ENCODE data around the gene TNNT3.

GRCh38 chr11:1920128-1920908 is 815 bp downstream of the TNNT3 start:
- TF ChIP-seq RAD21 (IDR thresholded peaks at IDR 0.05; ENCODE audit: low read depth) (no peak), EP300 (IDR thresholded peaks at IDR 0.05; ENCODE audit: borderline replicate concordance) (no peak), CEBPB (IDR thresholded peaks at IDR 0.05) (no peak), TCF12 (IDR thresholded peaks at IDR 0.05; ENCODE audit: low read depth) (no peak), EGR1 (IDR thresholded peaks at IDR 0.05) (no peak), YY1 (IDR thresholded peaks at IDR 0.05; ENCODE audit: low read depth) (no peak)
- TF ChIP-seq, protein P1, sequence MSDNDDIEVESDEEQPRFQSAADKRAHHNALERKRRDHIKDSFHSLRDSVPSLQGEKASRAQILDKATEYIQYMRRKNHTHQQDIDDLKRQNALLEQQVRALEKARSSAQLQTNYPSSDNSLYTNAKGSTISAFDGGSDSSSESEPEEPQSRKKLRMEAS (IDR thresholded peaks at IDR 0.05), result no peak
- TF ChIP-seq, protein P2, sequence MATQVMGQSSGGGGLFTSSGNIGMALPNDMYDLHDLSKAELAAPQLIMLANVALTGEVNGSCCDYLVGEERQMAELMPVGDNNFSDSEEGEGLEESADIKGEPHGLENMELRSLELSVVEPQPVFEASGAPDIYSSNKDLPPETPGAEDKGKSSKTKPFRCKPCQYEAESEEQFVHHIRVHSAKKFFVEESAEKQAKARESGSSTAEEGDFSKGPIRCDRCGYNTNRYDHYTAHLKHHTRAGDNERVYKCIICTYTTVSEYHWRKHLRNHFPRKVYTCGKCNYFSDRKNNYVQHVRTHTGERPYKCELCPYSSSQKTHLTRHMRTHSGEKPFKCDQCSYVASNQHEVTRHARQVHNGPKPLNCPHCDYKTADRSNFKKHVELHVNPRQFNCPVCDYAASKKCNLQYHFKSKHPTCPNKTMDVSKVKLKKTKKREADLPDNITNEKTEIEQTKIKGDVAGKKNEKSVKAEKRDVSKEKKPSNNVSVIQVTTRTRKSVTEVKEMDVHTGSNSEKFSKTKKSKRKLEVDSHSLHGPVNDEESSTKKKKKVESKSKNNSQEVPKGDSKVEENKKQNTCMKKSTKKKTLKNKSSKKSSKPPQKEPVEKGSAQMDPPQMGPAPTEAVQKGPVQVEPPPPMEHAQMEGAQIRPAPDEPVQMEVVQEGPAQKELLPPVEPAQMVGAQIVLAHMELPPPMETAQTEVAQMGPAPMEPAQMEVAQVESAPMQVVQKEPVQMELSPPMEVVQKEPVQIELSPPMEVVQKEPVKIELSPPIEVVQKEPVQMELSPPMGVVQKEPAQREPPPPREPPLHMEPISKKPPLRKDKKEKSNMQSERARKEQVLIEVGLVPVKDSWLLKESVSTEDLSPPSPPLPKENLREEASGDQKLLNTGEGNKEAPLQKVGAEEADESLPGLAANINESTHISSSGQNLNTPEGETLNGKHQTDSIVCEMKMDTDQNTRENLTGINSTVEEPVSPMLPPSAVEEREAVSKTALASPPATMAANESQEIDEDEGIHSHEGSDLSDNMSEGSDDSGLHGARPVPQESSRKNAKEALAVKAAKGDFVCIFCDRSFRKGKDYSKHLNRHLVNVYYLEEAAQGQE (IDR thresholded peaks at IDR 0.05; ENCODE audit: low read depth), result no peak
